ENCODE results near the gene ZGPAT.

The ZGPAT gene

DNA sequence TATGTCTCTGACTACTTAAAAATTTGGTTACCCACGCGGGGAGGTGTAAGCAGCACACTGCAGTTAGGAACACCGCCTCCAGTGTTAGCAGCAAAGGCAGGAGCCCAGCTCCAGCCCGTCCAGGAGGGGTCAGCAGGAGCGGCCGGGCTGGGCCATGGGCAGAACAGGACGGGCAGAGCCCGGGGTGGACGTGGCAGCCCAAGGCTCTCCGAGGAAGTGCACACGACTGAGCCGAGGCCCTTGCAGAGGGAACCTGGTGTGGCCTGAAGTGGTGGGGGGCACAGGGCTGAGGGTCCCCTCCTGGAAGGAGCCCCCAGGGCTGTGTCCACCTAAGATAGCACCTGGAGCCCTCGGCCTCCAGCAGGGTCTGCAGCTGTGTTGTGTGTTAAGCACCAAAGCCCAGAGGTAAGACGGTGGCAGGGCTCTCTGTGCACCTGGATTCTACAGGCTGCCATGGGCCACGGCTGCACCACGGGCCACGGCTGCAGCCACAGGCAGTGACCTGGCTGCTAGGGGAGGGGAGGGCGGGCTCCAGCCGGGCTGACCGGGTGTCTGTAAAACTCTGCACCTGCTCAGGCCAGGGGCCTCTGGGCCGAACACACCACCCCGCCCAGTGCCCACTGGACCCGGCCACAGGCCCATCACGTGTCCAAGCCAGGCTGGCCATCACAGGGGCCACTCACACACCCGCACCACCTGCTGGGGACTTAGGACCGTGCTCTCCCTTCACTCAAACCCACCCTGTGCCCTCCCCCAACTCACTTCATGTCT lies 38.3 kb downstream of the ZGPAT start:
- no peak for DNase-seq (ENCODE audit: low read depth)

DNA sequence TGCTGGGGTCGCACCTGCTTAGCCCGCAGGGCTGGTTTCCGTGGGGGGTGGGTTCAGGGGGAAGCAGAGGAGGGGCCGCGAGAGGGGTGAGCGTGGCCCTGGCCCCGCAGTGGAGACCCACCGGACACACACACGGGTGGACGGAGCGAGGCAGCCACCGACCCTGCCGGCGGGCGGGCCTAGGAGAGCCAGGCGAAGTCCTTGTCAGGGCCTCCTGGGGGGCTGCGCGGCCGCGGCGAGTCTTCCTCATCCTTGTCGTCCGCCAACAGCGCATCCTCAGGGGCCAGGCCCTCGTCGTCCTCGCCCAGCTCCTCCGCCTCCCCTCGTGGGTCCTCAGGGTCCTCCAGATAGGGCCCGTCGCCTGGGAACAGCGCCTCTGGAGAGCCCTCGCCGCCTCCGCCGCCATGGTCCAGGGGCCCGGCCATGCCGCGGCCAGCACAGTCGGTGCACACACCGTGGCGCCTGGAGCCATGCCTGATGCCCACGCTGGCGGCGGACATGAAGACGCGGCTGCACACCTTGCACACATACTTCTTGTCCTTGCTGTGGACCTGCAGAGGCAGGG lies 39.0 kb downstream of the ZGPAT start:
- DNase-seq (ENCODE audit: low read depth): no peak

- DNase-seq (ENCODE audit: low read depth): no peak
Observed at GRCh38 chr20:63747622-63748069, 39.8 kb downstream of the ZGPAT start.

DNA sequence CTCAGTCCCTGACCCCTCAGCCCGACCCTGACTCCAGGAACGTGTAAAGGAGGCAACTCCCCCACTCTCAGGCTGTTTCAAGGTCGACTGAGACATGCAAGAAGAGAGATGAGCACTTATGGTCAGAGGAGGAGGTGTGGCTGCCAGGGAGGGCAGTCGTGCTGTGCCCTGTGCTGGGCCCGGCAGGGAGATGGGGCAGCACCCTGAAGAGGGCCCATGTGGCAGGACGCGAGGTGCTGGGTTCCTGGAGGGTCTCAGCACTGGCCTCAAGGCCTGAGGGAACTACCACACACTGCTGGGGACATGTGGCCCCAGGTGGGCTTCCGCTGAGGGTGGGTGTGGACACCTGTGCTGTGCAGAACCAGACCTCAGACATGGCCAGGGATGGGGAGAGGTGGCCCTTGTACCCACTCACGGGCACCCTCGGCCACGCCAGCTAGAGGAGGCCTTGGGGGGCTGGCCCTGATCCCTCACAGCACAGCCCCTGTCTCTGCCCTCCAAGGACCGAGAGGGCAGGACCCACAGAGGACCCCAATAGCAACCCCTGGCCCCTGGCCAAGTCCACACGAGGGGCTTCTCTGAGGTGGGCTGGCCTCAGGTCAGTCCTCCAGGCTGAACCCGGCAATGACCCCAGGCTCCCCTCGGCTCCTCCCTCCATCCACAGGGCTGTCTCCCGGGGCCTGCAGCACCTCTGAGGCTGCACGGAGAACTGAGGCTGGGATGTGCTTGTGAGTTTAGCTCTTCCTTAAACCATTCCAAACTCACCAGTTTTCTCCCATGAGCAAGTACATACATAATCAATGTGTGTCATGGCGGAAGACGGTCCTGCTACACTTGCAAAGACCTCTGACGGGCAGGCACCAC lies 40.5 kb downstream of the ZGPAT start:
- DNase-seq (ENCODE audit: low read depth): no peak

DNA sequence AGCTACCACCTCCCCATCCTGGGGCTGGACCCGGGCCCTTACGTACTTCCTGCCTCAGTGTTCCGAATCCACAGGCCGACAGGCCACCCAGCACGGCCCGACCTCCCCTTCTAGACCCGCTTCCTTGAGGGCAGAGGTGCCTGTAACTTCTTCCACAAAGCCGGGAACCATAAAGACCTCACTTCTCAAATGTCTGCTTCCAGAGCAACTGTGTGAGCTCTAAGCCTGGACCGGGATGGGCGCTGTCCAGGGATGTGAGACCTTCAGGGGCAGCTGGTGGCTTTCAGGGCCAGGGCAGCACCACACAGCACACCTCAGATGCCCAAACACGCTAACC lies 41.1 kb downstream of the ZGPAT start:
- no peak for DNase-seq (ENCODE audit: low read depth)

- DNase-seq (ENCODE audit: low read depth): no peak
Observed at GRCh38 chr20:63749597-63750508, 42.0 kb downstream of the ZGPAT start.

DNA sequence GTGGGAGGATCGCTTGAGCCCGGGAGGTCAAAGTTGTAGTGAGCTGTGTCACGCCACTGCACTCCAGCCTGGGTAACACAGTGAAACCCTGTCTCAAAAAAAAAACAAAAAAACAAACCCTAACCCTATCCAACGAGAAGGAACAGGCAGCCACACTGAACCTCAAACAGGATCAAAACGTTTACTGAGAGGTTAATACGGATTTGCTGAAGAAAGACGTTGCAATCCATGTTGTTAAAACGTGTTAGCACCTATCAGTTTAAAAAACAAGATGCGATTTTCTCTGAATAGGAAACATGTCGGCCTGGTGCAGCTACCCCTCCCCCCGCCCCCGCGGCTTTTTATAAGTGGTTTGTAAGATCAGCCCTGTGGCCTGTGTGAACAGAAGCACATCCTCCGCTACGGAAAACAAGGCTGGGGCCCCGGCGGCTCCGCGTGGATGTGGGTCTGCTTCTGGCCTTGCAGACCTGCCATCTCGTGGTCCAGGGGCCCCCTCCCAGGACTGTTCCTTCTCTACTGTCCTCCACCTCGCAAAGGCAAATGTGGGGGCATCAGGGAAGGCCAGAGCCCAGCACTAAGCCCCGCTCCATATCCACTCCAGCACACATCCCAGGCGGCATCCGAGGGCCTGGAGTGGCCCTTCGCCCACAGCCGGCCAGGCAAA lies 43.1 kb downstream of the ZGPAT start:
- no peak for DNase-seq (ENCODE audit: low read depth)

DNA sequence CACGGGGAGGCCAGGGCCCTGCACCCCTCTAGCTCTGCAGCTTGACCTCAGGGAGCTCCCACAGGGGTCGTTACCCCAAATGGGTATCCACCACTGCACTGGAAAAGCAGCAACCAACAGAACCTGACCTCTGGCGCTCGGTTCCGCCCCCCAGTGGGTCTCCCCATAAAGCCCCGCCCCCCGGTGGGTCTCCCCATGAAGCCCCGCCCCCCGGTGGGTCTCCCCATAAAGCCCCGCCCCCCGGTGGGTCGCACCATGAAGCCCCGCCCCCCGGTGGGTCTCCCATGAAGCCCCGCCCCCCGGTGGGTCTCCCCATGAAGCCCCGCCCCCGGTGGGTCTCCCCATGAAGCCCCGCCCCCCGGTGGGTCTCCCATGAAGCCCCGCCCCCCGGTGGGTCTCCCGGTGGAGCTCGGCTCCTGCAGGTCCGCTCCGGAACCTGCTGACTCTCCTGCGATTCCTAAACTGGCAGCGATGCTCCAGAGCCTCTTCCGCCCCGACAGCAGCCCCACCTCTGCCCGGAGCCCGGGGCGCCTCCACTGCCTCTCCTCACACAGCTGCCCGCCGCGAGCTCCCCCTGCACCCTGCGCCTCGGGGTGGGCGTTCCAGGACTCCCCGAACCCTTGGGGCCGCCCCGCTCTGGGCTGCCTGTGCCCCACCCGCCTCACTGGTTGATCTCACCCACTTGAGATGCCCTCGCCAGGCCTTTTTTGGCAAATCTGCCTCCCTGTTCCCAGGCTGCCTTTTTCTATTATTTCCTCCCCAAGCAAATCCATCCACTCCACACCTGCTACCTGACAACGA lies 43.8 kb downstream of the ZGPAT start:
- DNase-seq (ENCODE audit: low read depth): no peak

DNA sequence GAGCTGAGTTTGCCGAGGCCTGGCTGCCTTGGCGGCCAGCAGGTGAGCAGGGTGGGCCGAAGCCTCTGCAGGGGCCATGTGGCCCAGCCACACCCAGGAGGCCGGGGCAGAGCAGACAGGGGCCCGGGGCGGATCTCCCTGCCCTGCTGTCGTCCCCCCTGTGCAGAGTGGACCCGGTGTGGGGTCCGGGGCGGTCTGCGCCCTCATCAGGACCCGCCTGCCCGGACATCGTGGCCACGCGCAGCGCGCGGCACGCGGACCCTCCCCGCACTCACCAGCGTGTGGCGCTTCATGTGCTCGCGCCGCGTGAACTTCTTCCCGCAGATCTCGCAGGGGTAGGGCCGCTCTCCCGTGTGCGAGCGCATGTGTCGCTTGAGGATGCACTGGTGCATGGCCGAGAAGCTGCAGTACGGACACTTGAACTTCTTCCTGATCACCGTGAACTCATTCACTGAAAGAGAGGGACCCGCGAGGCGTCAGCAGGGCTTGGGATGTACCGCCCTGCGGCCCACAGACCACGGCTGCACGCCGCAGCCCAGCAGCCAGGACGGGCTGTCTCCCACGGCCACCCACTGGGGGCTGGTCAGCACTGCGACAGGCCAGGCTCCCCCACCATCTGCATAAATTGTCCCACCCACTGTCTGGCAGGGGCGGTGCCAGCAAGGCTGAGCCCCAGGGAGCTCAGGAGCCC lies 44.7 kb downstream of the ZGPAT start:
- no peak for DNase-seq (ENCODE audit: low read depth)

DNA sequence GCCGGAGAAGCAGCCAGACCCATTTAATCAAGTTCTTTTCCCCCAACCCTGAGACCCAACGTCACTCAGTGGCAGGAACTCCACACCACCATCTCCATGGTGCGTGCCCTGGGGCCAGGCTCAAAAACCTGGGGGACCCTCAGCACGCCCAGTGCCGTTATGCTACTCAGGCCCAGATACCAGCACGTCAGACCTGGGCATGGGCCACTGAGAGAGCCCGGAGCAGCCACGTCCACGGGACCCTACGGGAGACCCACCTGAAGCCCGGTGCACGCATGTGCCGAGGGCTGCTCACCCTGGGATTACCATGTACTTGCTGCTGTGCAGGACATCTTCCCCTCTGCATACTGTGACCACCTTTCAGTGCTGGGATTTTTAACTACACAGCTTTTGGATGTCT lies 45.5 kb downstream of the ZGPAT start:
- no peak for DNase-seq (ENCODE audit: low read depth)

- DNase-seq (ENCODE audit: low read depth): no peak
Observed at GRCh38 chr20:63754008-63754407, 46.2 kb downstream of the ZGPAT start.

DNA sequence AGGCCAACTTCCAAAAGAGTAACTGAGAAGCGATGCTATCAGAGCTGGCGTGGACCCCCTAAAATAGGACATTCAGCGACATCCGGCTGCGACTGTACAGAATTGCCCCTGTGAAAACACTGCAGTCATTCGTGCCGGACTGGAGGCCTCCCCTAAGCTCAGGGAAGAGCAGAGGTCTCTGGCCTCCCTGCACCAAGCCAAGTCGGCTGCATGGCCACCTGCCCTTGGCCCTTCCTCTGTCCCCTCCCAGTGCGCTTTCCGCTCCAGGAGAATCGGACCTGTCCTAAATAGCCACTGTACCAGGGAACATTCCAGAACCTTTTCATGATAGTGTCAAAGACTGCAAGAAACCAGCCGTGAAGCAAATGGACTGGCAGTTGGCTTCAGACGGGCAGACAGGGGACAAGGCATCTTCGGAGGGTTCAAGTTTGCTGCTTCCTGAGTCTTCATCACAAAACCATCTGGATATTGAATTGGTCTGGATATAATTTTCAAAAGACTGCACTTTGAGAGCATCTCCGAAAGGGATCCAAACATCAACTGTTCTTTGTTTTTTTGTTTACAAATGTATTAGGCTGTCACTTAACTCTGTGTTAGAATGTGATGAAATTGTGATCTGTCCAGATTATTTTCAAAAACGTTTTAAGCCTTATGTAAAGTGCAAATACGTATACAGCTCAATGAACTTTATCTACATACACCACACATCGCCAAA lies 48.3 kb downstream of the ZGPAT start:
- no peak for DNase-seq (ENCODE audit: low read depth)

DNA sequence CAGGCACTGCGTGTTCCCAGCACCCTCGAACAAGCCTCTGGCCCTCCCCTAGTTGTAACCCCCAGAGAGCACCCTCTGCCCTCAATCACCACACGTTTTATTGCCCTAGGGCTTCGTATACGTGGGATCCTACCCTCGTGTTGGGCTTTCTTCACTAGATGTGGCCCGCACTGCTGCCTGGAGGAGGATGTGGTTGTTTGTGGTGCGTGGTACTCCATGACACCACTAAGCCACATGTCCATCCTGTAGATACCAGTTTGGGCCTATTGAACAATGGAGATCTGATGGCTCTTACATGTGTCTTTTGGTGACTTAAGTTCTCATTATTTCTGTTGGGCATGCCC lies 48.8 kb downstream of the ZGPAT start:
- no peak for DNase-seq (ENCODE audit: low read depth)

GRCh38 chr20:63758152-63758551 lies 50.3 kb downstream of the ZGPAT start:
- DNase-seq (ENCODE audit: low read depth): no peak

DNA sequence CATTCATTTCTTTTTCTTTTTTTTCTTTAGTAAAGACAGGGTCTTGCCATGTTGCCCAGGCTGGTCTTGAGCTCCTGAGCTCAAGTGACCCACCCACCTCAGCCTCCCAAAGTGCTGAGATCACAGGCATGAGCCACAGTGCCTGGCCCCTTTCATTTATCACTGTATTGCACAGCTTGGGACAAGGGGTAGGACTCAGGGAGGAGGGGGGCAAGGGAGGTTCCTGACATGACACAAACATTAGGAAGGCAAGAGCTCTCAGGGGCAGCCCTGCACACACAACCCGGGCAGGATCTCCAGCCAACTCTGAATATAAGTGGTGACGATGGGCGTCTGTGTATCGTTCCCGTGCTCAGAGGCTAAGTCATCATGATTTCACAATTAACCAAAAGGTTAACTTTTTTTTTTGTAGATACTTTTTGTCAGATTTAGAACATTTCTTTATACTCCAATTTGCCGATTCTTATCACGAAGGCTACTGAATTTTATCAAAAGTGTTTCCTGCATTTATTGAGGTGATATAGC lies 51.6 kb downstream of the ZGPAT start:
- DNase-seq (ENCODE audit: low read depth): no peak

DNA sequence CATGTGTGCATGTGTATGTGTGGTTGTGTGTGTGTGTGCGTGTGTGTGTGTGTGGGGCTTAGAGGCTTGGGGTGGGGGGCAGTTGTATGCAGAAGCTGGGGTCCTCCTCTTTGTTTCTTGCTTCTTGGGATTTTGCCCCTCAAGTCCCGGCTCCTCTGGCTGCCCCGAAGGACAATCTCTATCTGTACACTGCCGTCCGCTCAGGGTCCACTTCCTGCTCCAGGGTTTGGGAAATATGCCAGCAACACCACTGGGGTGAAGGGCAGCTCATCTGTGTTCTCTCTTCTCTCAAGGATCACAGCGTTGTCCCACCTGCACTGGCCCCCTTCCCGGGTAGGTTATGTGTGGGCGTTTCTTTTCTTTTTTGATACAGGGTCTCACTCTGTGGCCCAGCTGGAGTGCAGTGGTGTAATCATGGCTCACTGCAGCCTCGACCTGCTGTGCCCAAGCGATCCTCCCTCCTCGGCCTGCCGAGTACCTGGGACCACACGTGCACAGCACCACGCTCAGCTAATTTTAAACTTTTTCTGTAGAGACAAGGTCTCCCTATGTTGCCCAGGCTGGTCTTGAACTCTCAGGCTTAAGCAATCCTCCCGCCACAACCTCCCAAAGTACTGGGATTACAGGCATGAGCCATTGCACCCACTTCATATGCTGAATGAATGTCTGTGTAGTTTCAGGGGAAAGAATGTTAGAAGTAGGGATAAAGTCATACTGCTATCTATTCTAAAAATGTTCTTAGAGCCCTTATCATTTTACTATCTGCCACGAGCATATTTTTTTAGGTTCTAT lies 57.4 kb downstream of the ZGPAT start:
- DNase-seq (ENCODE audit: low read depth): peak; percentile 8

GRCh38 chr20:63765902-63766301 lies 58.1 kb downstream of the ZGPAT start:
- DNase-seq (ENCODE audit: low read depth): no peak

- no peak for DNase-seq (ENCODE audit: low read depth)
Observed at GRCh38 chr20:63766695-63767426, 59.0 kb downstream of the ZGPAT start.
